Mesendoderm (in vitro differentiated cells): ENCODE data around the gene PARVB.

ENCODE experiments used
- DNase-seq: peaks from one replicate; pipeline ENCODE4 v3.0.0; 2013
- H2AK5ac ChIP-seq: 2 replicates; pipeline ENCODE4 v1.6.1; 2013; ENCODE audit warnings: low read length, inconsistent platforms
- H2BK120ac ChIP-seq: 2 replicates; pipeline ENCODE4 v1.6.1; 2013; ENCODE audit warnings: low read depth, mild to moderate bottlenecking, low read length, moderate library complexity, mixed read lengths
- H2BK15ac ChIP-seq: replicated peaks from 2 replicates; pipeline ENCODE4 v1.6.1; 2013; ENCODE audit warnings: low read depth, mild to moderate bottlenecking, moderate library complexity
- H2BK5ac ChIP-seq: 2 replicates; pipeline ENCODE4 v1.6.1; 2013; ENCODE audit warnings: low read length, inconsistent platforms
- H3K18ac ChIP-seq: 2 replicates; pipeline ENCODE4 v1.6.1; 2013; ENCODE audit warnings: mild to moderate bottlenecking, low read length, mixed read lengths
- H3K23ac ChIP-seq: one replicate; pipeline ENCODE4 v1.6.1; 2013; ENCODE audit warnings: low read length
- H3K27ac ChIP-seq: 2 replicates; pipeline ENCODE4 v1.5.1; 2013; ENCODE audit warnings: low read depth, mild to moderate bottlenecking, inconsistent platforms, low read length, moderate library complexity
- H3K27me3 ChIP-seq: 2 replicates; pipeline ENCODE4 v1.6.1; 2013; ENCODE audit warnings: low read length, control low read depth, mild to moderate bottlenecking, inconsistent platforms; ENCODE audit not compliant: insufficient read depth, poor library complexity
- H3K36me3 ChIP-seq: 2 replicates; pipeline ENCODE4 v1.6.1; 2013; ENCODE audit warnings: low read length, inconsistent platforms; ENCODE audit not compliant: control insufficient read depth, insufficient read depth
- H3K4ac ChIP-seq: one replicate; pipeline ENCODE4 v1.6.1; 2013; ENCODE audit warnings: low read depth, mild to moderate bottlenecking, low read length, moderate library complexity
- H3K4me1 ChIP-seq: 2 replicates; pipeline ENCODE4 v1.6.1; 2013; ENCODE audit warnings: low read depth, low read length, inconsistent platforms; ENCODE audit not compliant: control insufficient read depth
- H3K4me2 ChIP-seq: 2 replicates; pipeline ENCODE4 v1.6.1; 2013; ENCODE audit warnings: low read length
- H3K4me3 ChIP-seq: 2 replicates; pipeline ENCODE4 v1.5.1; 2013; ENCODE audit warnings: mild to moderate bottlenecking, low read length
- H3K56ac ChIP-seq: one replicate; pipeline ENCODE4 v1.6.1; 2013; ENCODE audit warnings: low read length
- H3K79me1 ChIP-seq: 2 replicates; pipeline ENCODE4 v1.6.1; 2013; ENCODE audit warnings: low read length, inconsistent platforms
- H3K79me2 ChIP-seq: 2 replicates; pipeline ENCODE4 v1.6.1; 2013; ENCODE audit warnings: mild to moderate bottlenecking, low read length; ENCODE audit not compliant: control insufficient read depth, insufficient read depth
- H3K9ac ChIP-seq: 2 replicates; pipeline ENCODE4 v1.6.1; 2013; ENCODE audit warnings: low read length, inconsistent platforms
- H4K5ac ChIP-seq: one replicate; pipeline ENCODE4 v1.6.1; 2013; ENCODE audit warnings: low read length
- H4K8ac ChIP-seq: one replicate; pipeline ENCODE4 v1.6.1; 2013; ENCODE audit warnings: low read depth, mild to moderate bottlenecking, control low read depth, low read length, moderate library complexity
- WGBS: extraction: QIAGEN DNeasy Blood & Tissue Kit; methylation state at CpG from one replicate; pipeline ENCODE4 v1.1.7; 2013; ENCODE audit warnings: low lambda C conversion rate, missing lambda C conversion rate; ENCODE audit not compliant: insufficient coverage; ENCODE audit errors: extremely low coverage; 5-methylcytosine and 5-hydroxymethylcytosine counted together

Gene PARVB

GRCh38 chr22:43999378-43999777 is 24.7 kb upstream of the PARVB start:
- no peaks in the 10 kb centered on the region for H3K36me3 ChIP-seq
- no peaks in the 10 kb centered on the region for H3K79me2 ChIP-seq
- no peak overlapping the region for H4K5ac ChIP-seq

GRCh38 chr22:44000123-44000522 is 24.0 kb upstream of the PARVB start:
- Histone ChIP-seq H3K79me2 (no peaks in the 10 kb centered on the region), H3K4ac (no peak overlapping the region), H2BK120ac (no peak overlapping the region), H3K56ac (no peak overlapping the region), H3K27ac (no peak overlapping the region), H4K8ac (no peak overlapping the region), H2AK5ac (no peak overlapping the region), H3K18ac (no peak overlapping the region), H3K4me3 (no peak overlapping the region), H3K23ac (no peak overlapping the region), H2BK5ac (no peak overlapping the region), H3K4me1 (no peaks in the 10 kb centered on the region), H2BK15ac (no peak overlapping the region), H3K36me3 (no peaks in the 10 kb centered on the region), H3K79me1 (no peaks in the 10 kb centered on the region), H3K4me2 (no peak overlapping the region), H4K5ac (no peak overlapping the region), H3K9ac (no peak overlapping the region), H3K27me3 (no peaks in the 10 kb centered on the region)
- WGBS, result no CpG with 5 or more reads among the region's 4 CpGs
- DNase-seq, result no peak

More at GRCh38 chr22:43999378-43999777, 24.7 kb upstream of the PARVB start:
- Histone ChIP-seq H3K4ac (no peak overlapping the region), H2AK5ac (no peak overlapping the region), H3K27ac (no peak overlapping the region), H2BK15ac (no peak overlapping the region), H3K56ac (no peak overlapping the region), H4K8ac (no peak overlapping the region), H3K79me1 (no peaks in the 10 kb centered on the region), H3K4me1 (no peaks in the 10 kb centered on the region), H3K18ac (no peak overlapping the region), H3K4me2 (no peak overlapping the region), H2BK120ac (no peak overlapping the region), H2BK5ac (no peak overlapping the region), H3K9ac (no peak overlapping the region), H3K23ac (no peak overlapping the region), H3K27me3 (no peaks in the 10 kb centered on the region), H3K4me3 (no peak overlapping the region)
- DNase-seq, result no peak
- no CpG with 5 or more reads among the region's 3 CpGs for WGBS

- Histone ChIP-seq H2AK5ac (no peak overlapping the region), H2BK15ac (no peak overlapping the region), H3K27ac (no peak overlapping the region), H3K4me3 (no peak overlapping the region), H4K5ac (no peak overlapping the region), H3K27me3 (no peaks in the 10 kb centered on the region), H3K4me2 (no peak overlapping the region), H3K79me1 (no peaks in the 10 kb centered on the region), H3K4ac (no peak overlapping the region), H4K8ac (no peak overlapping the region), H3K23ac (no peak overlapping the region), H3K18ac (no peak overlapping the region), H3K56ac (no peak overlapping the region), H3K9ac (no peak overlapping the region), H2BK120ac (no peak overlapping the region), H3K4me1 (no peaks in the 10 kb centered on the region), H3K36me3 (no peaks in the 10 kb centered on the region), H3K79me2 (no peaks in the 10 kb centered on the region), H2BK5ac (no peak overlapping the region)
- no peak for DNase-seq
- WGBS, result no CpG with 5 or more reads among the region's 7 CpGs
Measured at GRCh38 chr22:44001521-44001920, 22.6 kb upstream of the PARVB start.

- H2BK15ac ChIP-seq, result no peak overlapping the region
- no peak overlapping the region for H2BK120ac ChIP-seq
- no peak overlapping the region for H3K27ac ChIP-seq
- H3K56ac ChIP-seq, result no peak overlapping the region
- H3K4me1 ChIP-seq, result no peaks in the 10 kb centered on the region
- no peaks in the 10 kb centered on the region for H3K27me3 ChIP-seq
- no peaks in the 10 kb centered on the region for H3K79me2 ChIP-seq
- no peak overlapping the region for H3K23ac ChIP-seq
- H4K8ac ChIP-seq, result no peak overlapping the region
- no peaks in the 10 kb centered on the region for H3K36me3 ChIP-seq
- H2AK5ac ChIP-seq, result no peak overlapping the region
- H2BK5ac ChIP-seq, result no peak overlapping the region
- no peak overlapping the region for H3K18ac ChIP-seq
- no peak for DNase-seq
- no peak overlapping the region for H3K9ac ChIP-seq
- no peak overlapping the region for H4K5ac ChIP-seq
- no peaks in the 10 kb centered on the region for H3K79me1 ChIP-seq
- H3K4ac ChIP-seq, result no peak overlapping the region
- no peak overlapping the region for H3K4me3 ChIP-seq
- no CpG with 5 or more reads among the region's 11 CpGs for WGBS
- no peak overlapping the region for H3K4me2 ChIP-seq
Measured at GRCh38 chr22:44002324-44002723, 21.8 kb upstream of the PARVB start.

- DNase-seq, result no peak
- Histone ChIP-seq H2BK120ac (no peak overlapping the region), H3K79me1 (no peaks in the 10 kb centered on the region), H3K27me3 (no peaks in the 10 kb centered on the region), H3K4ac (no peak overlapping the region), H3K79me2 (no peaks in the 10 kb centered on the region), H3K18ac (no peak overlapping the region), H3K36me3 (no peaks in the 10 kb centered on the region), H4K5ac (no peak overlapping the region), H4K8ac (no peak overlapping the region), H3K4me1 (no peaks in the 10 kb centered on the region), H3K4me3 (no peak overlapping the region), H2AK5ac (no peak overlapping the region), H3K4me2 (no peak overlapping the region), H2BK5ac (no peak overlapping the region), H3K9ac (no peak overlapping the region), H3K23ac (no peak overlapping the region), H2BK15ac (no peak overlapping the region), H3K56ac (no peak overlapping the region), H3K27ac (no peak overlapping the region)
- no CpG with 5 or more reads among the region's 8 CpGs for WGBS
Measured at GRCh38 chr22:44002997-44003396, 21.1 kb upstream of the PARVB start.

GRCh38 chr22:44003405-44004103 is 20.5 kb upstream of the PARVB start:
- Histone ChIP-seq H3K56ac (no peak overlapping the region), H4K8ac (no peak overlapping the region), H3K79me1 (no peaks in the 10 kb centered on the region), H3K27ac (no peak overlapping the region), H3K4ac (no peak overlapping the region), H3K23ac (no peak overlapping the region), H2BK5ac (no peak overlapping the region), H3K4me2 (no peak overlapping the region), H3K4me3 (no peak overlapping the region), H3K79me2 (no peaks in the 10 kb centered on the region), H2BK15ac (no peak overlapping the region), H3K9ac (no peak overlapping the region), H2AK5ac (no peak overlapping the region), H4K5ac (no peak overlapping the region), H3K18ac (no peak overlapping the region), H3K4me1 (no peaks in the 10 kb centered on the region), H3K27me3 (no peaks in the 10 kb centered on the region), H2BK120ac (no peak overlapping the region), H3K36me3 (no peaks in the 10 kb centered on the region)
- DNase-seq, result peak; percentile 67
- no CpG with 5 or more reads among the region's 7 CpGs for WGBS
